ENCODE results near the gene BUD31. TPM values are rescaled to one million over a fixed set of nuclear protein-coding genes. Genes with fewer than 3 reads are reported as not detected.

Gene BUD31
- total and polyA plus RNA-seq, 10 of the 15 experiments (the other 5 are each of a cell fraction or from before 2014, with no cell fraction given): 74.2 to 317 (median 130) TPM

DNA sequence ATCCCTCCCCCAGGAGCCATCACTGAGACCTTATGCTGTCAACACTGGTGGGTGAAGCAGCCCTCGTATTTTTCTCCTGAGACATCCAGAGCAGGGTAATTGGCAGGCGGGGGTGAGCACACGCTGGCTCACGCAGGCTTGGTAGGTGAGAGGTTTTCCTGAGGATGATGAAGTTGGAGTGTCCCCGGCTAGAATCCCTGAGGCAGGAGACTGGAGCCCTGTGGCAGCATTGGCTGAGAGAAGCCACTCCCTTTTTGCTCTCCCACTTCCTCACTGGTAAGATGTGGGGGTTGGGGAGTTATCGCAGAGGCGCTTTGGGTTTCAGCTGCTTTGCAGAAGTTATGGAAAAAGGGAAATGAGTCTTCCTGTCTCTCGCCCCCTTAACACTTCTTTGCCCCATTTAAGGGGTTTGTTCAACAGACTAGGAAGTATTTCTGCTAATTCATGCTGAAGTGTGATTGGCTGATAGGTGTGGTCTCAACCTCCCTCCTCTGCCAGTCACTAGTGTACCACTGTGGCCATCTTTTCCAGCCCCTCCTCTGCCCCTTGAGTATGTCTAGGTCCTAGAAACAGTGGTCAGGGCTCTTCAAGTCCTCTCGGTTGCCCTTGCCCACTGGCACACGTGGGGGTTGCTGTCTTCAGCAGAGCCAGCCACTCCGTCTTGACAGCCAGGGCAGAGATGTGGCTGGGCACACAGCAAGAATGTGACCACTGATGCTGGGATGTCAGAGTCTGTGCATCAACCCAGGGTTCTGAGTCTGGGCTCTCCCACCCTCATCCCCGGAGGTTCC lies 28.5 kb upstream of the BUD31 start (continued):
- TF ChIP-seq YY1 (IDR thresholded peaks at IDR 0.05; ENCODE audit: low read depth, low read length): peak; percentile 78
- TF ChIP-seq BACH1 (IDR thresholded peaks at IDR 0.05; ENCODE audit: borderline replicate concordance): peak; percentile 42
- no peak for TF ChIP-seq NFYA (IDR thresholded peaks at IDR 0.05; ENCODE audit: borderline replicate concordance, low read depth, low read length)
- peak; percentile 1; the same call in 1 of the 2 replicates for TF ChIP-seq CBFB (IDR thresholded peaks at IDR 0.05; ENCODE audit: low read depth)
- TF ChIP-seq, protein P1, sequence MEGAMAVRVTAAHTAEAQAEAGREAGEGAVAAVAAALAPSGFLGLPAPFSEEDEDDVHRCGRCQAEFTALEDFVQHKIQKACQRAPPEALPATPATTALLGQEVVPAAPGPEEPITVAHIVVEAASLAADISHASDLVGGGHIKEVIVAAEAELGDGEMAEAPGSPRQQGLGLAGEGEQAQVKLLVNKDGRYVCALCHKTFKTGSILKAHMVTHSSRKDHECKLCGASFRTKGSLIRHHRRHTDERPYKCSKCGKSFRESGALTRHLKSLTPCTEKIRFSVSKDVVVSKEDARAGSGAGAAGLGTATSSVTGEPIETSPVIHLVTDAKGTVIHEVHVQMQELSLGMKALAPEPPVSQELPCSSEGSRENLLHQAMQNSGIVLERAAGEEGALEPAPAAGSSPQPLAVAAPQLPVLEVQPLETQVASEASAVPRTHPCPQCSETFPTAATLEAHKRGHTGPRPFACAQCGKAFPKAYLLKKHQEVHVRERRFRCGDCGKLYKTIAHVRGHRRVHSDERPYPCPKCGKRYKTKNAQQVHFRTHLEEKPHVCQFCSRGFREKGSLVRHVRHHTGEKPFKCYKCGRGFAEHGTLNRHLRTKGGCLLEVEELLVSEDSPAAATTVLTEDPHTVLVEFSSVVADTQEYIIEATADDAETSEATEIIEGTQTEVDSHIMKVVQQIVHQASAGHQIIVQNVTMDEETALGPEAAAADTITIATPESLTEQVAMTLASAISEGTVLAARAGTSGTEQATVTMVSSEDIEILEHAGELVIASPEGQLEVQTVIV (IDR thresholded peaks at IDR 0.05; ENCODE audit: borderline replicate concordance, partially characterized antibody): peak; percentile 38
- peak; percentile 78; the same call in 1 of the 2 replicates for TF ChIP-seq SIN3A (IDR thresholded peaks at IDR 0.05; ENCODE audit: low read depth, low read length)
- 0 out of 2 replicates have a peak, but pooled peaks have one; percentile 16 for TF ChIP-seq ZNF217 (IDR thresholded peaks at IDR 0.05)
- TF ChIP-seq MEF2A (IDR thresholded peaks at IDR 0.05; ENCODE audit: insufficient read depth, low read depth, low read length): peak; percentile 62; the same call in 1 of the 2 replicates
